PC-9 (cell line): ENCODE results near the gene GRIP2. TPM values are rescaled to one million over a fixed set of nuclear protein-coding genes. Genes with fewer than 3 reads are reported as not detected.

Source experiments
- BruUV-seq: library from RNA; stranded (reverse); fragments of 400-500 nt; replicated peaks from 2 replicates; lab custom pipeline; 2021; lab: Mats Ljungman, UMichigan
- CTCF ChIA-PET: fragments of 300-600 bp; sonication (Branson Sonifier 250); formaldehyde crosslinking; loops from one replicate; lab custom pipeline; 2022; ENCODE audit warnings: antibody characterized with exemption; lab: Charles Lee
- POLR2A ChIA-PET: fragments of 300-600 bp; sonication (Branson Sonifier 250); formaldehyde crosslinking; loops from one replicate; lab custom pipeline; 2022; ENCODE audit warnings: antibody characterized with exemption; ENCODE audit not compliant: unreplicated experiment; lab: Charles Lee
- DNase-seq, 2 experiments: peaks; one replicate each; pipeline versions ENCODE4 v3.0.0 to v3.0.0-alpha.2; 2015 to 2022; ENCODE audit warnings: mixed read lengths in 1 of 2
- H2AFZ ChIP-seq: fragments of 200-600 bp; sonication (generic); 2 replicates; pipeline ENCODE4 v1.8.1; 2017; ENCODE audit warnings: antibody characterized with exemption
- H3F3A ChIP-seq: fragments of 200-600 bp; sonication (generic); 2 replicates; pipeline ENCODE4 v1.8.1; 2017; ENCODE audit warnings: antibody characterized with exemption, mild to moderate bottlenecking, low read depth; ENCODE audit not compliant: insufficient read depth
- H3K27ac ChIP-seq: fragments of 200-600 bp; sonication (generic); 2 replicates; pipeline ENCODE4 v1.6.1; 2016; ENCODE audit warnings: mixed run types
- H3K27me3 ChIP-seq: fragments of 200-600 bp; sonication (generic); 2 replicates; pipeline ENCODE4 v1.6.1; 2016; ENCODE audit warnings: low read depth, mixed run types; ENCODE audit not compliant: insufficient read depth
- H3K36me3 ChIP-seq: fragments of 200-600 bp; sonication (generic); 2 replicates; pipeline ENCODE4 v1.6.1; 2016; ENCODE audit warnings: low read depth, mixed run types
- H3K4me1 ChIP-seq: fragments of 200-600 bp; sonication (generic); replicated peaks from 2 replicates; pipeline ENCODE4 v1.6.1; 2016; ENCODE audit warnings: mixed run types; ENCODE audit not compliant: insufficient read depth
- H3K4me2 ChIP-seq: fragments of 200-600 bp; sonication (generic); 2 replicates; pipeline ENCODE4 v1.6.1; 2017; ENCODE audit warnings: mixed run types
- H3K4me3 ChIP-seq: fragments of 200-600 bp; sonication (generic); 2 replicates; pipeline ENCODE4 v1.6.1; 2016; ENCODE audit warnings: mixed run types
- H3K79me2 ChIP-seq: fragments of 200-600 bp; sonication (generic); 2 replicates; pipeline ENCODE4 v1.6.1; 2017; ENCODE audit warnings: low read depth, mixed run types
- H3K9me2 ChIP-seq: fragments of 200-600 bp; sonication (generic); 2 replicates; pipeline ENCODE4 v1.8.1; 2017; ENCODE audit warnings: mild to moderate bottlenecking; ENCODE audit not compliant: insufficient read depth
- H3K9me3 ChIP-seq: fragments of 200-600 bp; sonication (generic); 2 replicates; pipeline ENCODE4 v1.8.1; 2016; ENCODE audit warnings: low read depth; ENCODE audit not compliant: insufficient read depth
- H4K20me1 ChIP-seq: fragments of 200-600 bp; sonication (generic); 2 replicates; pipeline ENCODE4 v1.8.1; 2017; ENCODE audit not compliant: insufficient read depth
- EZH2 ChIP-seq: fragments of 200-600 bp; sonication (generic); IDR thresholded peaks from 2 replicates; pipeline ENCODE4 v1.8.0; 2017; ENCODE audit warnings: antibody characterized with exemption, low read depth
- intact Hi-C: fragments of 100-400 bp; cut with micrococcal nuclease; formaldehyde crosslinking; loops from one replicate; pipeline ENCODE4 v1.10.0; 2022; ENCODE audit not compliant: unreplicated experiment
- total RNA-seq: library from RNA; stranded (reverse); gene quantifications from 2 replicates; pipeline ENCODE4 v1.2.3, GENCODE V29; 2021
- TF ChIP-seq, protein P1 (sequence below): fragments of 200-600 bp; sonication (generic); conservative IDR thresholded peaks from 2 replicates; pipeline ENCODE4 v1.6.1; 2017; ENCODE audit warnings: mixed run types, antibody characterized with exemption, mild to moderate bottlenecking, moderate library complexity

Gene GRIP2
- total RNA-seq, 1 experiment from 2014 or later: not detected

DNA sequence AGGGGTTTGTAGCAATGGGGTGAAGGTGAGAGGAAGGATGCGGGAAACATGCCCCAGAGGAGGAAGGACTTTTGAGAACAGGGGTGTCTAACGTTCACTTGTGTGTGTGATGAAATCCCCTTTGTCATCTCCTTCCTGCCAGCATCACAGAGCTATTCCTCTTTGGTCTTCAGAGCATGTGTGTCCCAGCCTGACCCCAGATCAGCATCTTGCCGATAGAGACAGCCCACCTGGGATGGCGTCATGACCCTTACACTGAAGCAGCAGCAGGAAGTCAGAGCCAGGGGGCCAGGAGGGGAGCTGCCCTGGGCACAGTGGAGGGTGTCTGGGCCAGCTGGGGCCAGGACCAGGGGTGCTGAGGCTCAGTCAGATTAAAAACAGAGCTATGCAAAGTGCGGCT is 29.9 kb upstream of the GRIP2 start:
- H3K4me1 ChIP-seq: no peaks in the 10 kb centered on the region
- H4K20me1 ChIP-seq: no peaks in the 10 kb centered on the region
- no peaks in the 10 kb centered on the region for H3K79me2 ChIP-seq
- no peak overlapping the region for H3K4me2 ChIP-seq
- H3K27me3 ChIP-seq: peaks cover 74% of the 10 kb centered on the region
- no peaks in the 10 kb centered on the region for H3F3A ChIP-seq
- no peak overlapping the region for H3K27ac ChIP-seq
- CTCF ChIA-PET: no interaction called here
- H3K36me3 ChIP-seq: no peaks in the 10 kb centered on the region
- H3K9me3 ChIP-seq: no peaks in the 10 kb centered on the region
- DNase-seq: no peak
- intact Hi-C loops: no loop called here
- POLR2A ChIA-PET: interaction anchor here (0.7 kb wide), 1 partner anchor 22 kb away, joined by 3 read pairs; no protein-coding TSS in a partner anchor
- TF ChIP-seq EZH2: no peak
- TF ChIP-seq, protein P1, sequence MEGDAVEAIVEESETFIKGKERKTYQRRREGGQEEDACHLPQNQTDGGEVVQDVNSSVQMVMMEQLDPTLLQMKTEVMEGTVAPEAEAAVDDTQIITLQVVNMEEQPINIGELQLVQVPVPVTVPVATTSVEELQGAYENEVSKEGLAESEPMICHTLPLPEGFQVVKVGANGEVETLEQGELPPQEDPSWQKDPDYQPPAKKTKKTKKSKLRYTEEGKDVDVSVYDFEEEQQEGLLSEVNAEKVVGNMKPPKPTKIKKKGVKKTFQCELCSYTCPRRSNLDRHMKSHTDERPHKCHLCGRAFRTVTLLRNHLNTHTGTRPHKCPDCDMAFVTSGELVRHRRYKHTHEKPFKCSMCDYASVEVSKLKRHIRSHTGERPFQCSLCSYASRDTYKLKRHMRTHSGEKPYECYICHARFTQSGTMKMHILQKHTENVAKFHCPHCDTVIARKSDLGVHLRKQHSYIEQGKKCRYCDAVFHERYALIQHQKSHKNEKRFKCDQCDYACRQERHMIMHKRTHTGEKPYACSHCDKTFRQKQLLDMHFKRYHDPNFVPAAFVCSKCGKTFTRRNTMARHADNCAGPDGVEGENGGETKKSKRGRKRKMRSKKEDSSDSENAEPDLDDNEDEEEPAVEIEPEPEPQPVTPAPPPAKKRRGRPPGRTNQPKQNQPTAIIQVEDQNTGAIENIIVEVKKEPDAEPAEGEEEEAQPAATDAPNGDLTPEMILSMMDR: no peak
- H3K9me2 ChIP-seq: no peaks in the 10 kb centered on the region
- no TSS peak for BruUV-seq
- no peak overlapping the region for H3K4me3 ChIP-seq
- no peak overlapping the region for H2AFZ ChIP-seq

DNA sequence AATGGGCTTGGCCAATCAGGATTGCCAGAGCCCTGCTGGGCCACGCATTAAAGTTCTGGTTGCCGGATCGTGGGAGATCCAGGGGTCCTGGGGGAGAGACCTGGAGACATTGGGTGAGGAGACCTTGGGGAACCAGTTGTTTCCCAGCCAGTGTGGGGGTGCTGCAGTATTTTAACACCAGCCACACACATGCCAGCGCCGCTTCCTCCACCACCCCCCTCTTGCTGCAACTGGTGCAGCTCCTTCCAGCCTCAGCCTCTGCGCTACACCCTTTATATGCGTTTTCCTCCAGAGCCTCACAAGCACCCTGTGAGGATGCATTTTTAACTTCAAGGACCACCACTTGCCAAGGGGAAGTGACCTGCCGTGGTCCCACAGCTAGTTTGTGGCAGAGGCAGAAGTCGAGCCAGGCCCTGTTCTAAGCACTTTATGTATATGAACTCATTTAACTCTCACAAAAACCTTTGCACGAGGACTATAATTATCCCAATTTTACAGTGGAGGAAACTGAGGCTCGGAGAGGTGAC is 29.4 kb upstream of the GRIP2 start:
- no peak overlapping the region for H3K27ac ChIP-seq
- BruUV-seq: no TSS peak

DNA sequence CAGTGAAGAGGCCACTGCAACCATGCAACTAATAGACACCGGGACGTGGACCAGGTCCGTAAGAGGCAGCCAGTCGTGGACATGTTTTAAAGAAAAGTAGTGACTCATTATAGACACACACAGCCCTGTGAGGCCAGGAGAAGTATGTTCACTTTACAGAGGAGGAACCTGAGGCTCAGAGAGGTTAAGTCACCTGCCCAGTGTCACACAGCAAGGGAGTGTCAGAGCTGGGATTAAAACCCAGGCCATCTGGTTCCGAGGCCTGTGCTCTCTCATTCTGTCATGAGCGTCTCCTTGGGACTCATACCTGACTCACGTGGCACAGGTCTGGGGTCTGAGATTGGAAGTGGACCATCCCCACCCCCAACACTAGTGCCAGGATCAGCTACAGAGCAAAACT is 28.1 kb upstream of the GRIP2 start:
- H3K36me3 ChIP-seq: no peaks in the 10 kb centered on the region
- no peaks in the 10 kb centered on the region for H3K79me2 ChIP-seq
- peaks cover 69% of the 10 kb centered on the region for H3K27me3 ChIP-seq
- ChIA-PET POLR2A (no interaction called here), CTCF (no interaction called here)
- intact Hi-C loops: no loop called here
- no peak overlapping the region for H3K27ac ChIP-seq
- no peaks in the 10 kb centered on the region for H4K20me1 ChIP-seq
- no peaks in the 10 kb centered on the region for H3K9me3 ChIP-seq
- BruUV-seq: no TSS peak
- no peaks in the 10 kb centered on the region for H3K9me2 ChIP-seq
- no peak overlapping the region for H3K4me2 ChIP-seq
- no peak overlapping the region for H3K4me3 ChIP-seq
- DNase-seq: no peak
- no peaks in the 10 kb centered on the region for H3F3A ChIP-seq
- H2AFZ ChIP-seq: no peak overlapping the region
- no peaks in the 10 kb centered on the region for H3K4me1 ChIP-seq
- TF ChIP-seq, protein P1: no peak
- TF ChIP-seq EZH2: no peak

More for the DNA sequence above, 29.4 kb upstream of the GRIP2 start:
- no peak overlapping the region for H2AFZ ChIP-seq
- TF ChIP-seq, protein P1: no peak
- H3K4me2 ChIP-seq: no peak overlapping the region
- H3K27me3 ChIP-seq: peaks cover 74% of the 10 kb centered on the region
- no peaks in the 10 kb centered on the region for H3K79me2 ChIP-seq
- no peaks in the 10 kb centered on the region for H3K9me3 ChIP-seq
- ChIA-PET POLR2A (no interaction called here), CTCF (no interaction called here)
- no peak for DNase-seq
- no peak overlapping the region for H3K4me3 ChIP-seq
- no peaks in the 10 kb centered on the region for H3K4me1 ChIP-seq
- H4K20me1 ChIP-seq: no peaks in the 10 kb centered on the region
- intact Hi-C loops: no loop called here
- H3F3A ChIP-seq: no peaks in the 10 kb centered on the region
- H3K9me2 ChIP-seq: no peaks in the 10 kb centered on the region
- H3K36me3 ChIP-seq: no peaks in the 10 kb centered on the region
